NT2/D1 (cell line): Measurements from ENCODE around the gene FSIP1.

Experiments
- SUZ12 ChIP-seq: IDR thresholded peaks from 2 replicates; pipeline ENCODE4 v1.6.1; 2011; ENCODE audit not compliant: insufficient read length, insufficient read depth; ENCODE audit errors: extremely low read depth
- YY1 ChIP-seq: IDR thresholded peaks from 2 replicates; pipeline ENCODE4 v1.6.1; 2011; ENCODE audit not compliant: insufficient read length, insufficient read depth
- ZNF274 ChIP-seq: IDR thresholded peaks from 2 replicates; pipeline ENCODE4 v1.6.1; 2011; ENCODE audit warnings: mild to moderate bottlenecking, low read depth, low read length

DNA sequence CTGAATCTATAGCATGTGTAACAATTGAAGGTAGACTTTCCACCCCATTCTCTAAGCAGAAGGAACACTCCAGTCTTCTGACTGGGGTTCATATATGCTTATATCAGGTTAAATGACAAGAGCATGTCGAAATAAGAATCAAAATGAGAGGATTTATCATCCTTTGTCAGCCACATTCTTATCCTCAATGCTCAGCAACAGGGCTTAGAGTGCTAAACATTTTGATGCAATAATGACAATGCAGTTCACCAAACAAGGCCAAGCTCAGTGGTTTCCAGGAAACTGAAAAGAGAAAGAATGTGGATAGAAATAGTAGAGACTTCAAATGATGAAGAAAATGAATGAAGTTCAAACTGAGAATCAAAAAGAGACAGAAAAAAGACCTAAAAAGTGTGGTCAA, 78.0 kb downstream of the FSIP1 start:
- TF ChIP-seq YY1, result no peak
- no peak for TF ChIP-seq SUZ12
- TF ChIP-seq ZNF274, result no peak
